ENCODE results near the gene LRIG3. TPM values are rescaled to one million over a fixed set of nuclear protein-coding genes. Genes with fewer than 3 reads are reported as not detected.

Gene LRIG3
- polyA plus RNA-seq, 1 of the 3 experiments (the other 2 are of a cell fraction): 0.03 TPM

- DNase-seq: no peak
- Histone ChIP-seq H3K4me3 (ENCODE audit: low read depth in 2 of 2, low read length in 1 of 2) (no peak overlapping the region), H3K9me2 (no peaks in the 10 kb centered on the region), H3K9ac (no peak overlapping the region), H3K27ac (ENCODE audit: low read depth in 2 of 2, low read length in 1 of 2) (no peak overlapping the region), H3K4me2 (no peak overlapping the region), H3K79me2 (ENCODE audit: insufficient read depth) (no peaks in the 10 kb centered on the region), H3K27me3 (ENCODE audit: insufficient read depth) (peaks cover 34% of the 10 kb centered on the region), H3K9me3 (no peaks in the 10 kb centered on the region), H2AFZ (ENCODE audit: low read depth) (no peak overlapping the region), H3K4me1 (ENCODE audit: control insufficient read depth in 1 of 2, insufficient read depth in 2 of 2, low read depth in 1 of 2, low read length in 1 of 2) (no peaks in the 10 kb centered on the region), H3F3A (replicated peaks; ENCODE audit: insufficient read depth) (no peaks in the 10 kb centered on the region), H3K36me3 (replicated peaks in 1 of 2; ENCODE audit: control insufficient read depth in 1 of 2, insufficient read depth in 2 of 2, low read length in 1 of 2) (no peaks in the 10 kb centered on the region), H4K20me1 (ENCODE audit: insufficient read depth) (no peaks in the 10 kb centered on the region)
- CTCF ChIA-PET: interaction anchor here (1.7 kb wide), 1 partner anchor 261 kb away, joined by 9 read pairs; no protein-coding TSS in a partner anchor
- no peak for TF ChIP-seq CTCF (IDR thresholded peaks at IDR 0.05)
- no peak for TF ChIP-seq IRF3 (IDR thresholded peaks at IDR 0.05; ENCODE audit: low read depth, low read length)
- no peak for TF ChIP-seq MEF2A (IDR thresholded peaks at IDR 0.05; ENCODE audit: borderline replicate concordance, low read depth)
- TF ChIP-seq YY1 (IDR thresholded peaks at IDR 0.05; ENCODE audit: low read depth): no peak
- WGBS (ENCODE audit: low lambda C conversion rate): 15% methylated on average over 6 of the region's 6 CpGs
- POLR2A ChIA-PET: no interaction called here
Measured at GRCh38 chr12:58889557-58889956, 30.7 kb downstream of the LRIG3 start.

DNA sequence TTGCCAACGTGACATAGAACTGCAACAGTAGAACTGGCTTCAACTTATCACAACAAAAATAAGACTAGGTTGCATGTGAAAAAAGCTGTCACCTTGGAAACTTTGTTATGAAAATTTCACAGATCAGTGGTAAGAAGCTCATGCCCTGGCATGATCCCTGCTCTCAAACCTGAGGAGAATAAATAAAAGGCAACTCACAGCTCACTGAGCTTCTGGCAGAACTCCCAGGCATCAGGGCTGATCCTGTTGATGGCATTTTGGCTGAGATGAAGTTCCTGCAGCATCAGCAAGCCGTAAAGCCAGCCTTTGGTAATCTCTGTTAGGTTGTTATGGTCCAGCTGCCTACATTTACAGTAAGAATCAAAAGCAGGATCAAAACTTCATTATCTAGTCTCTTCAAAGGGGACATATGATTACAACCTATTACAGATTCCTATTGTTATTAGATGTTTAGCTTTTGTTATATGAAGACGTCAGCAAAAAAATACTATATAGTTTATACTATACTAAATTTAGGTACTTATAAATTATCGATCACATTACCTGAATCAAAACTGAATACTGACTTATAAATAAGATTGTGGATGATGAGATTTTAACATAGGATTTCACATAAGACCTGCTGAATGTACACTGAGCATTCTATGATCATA lies 32.0 kb downstream of the LRIG3 start:
- ChIA-PET CTCF (no interaction called here), POLR2A (no interaction called here)
- H3K27ac ChIP-seq (ENCODE audit: low read depth in 2 of 2, low read length in 1 of 2): no peak overlapping the region
- no peak overlapping the region for H3K4me2 ChIP-seq
- H3K4me3 ChIP-seq (ENCODE audit: low read depth in 2 of 2, low read length in 1 of 2): no peak overlapping the region
- 15% methylated on average over 4 of the region's 4 CpGs for WGBS (ENCODE audit: low lambda C conversion rate)
- H3K27me3 ChIP-seq (ENCODE audit: insufficient read depth): peaks cover 37% of the 10 kb centered on the region
- H4K20me1 ChIP-seq (ENCODE audit: insufficient read depth): no peaks in the 10 kb centered on the region
- H3K36me3 ChIP-seq (replicated peaks in 1 of 2; ENCODE audit: control insufficient read depth in 1 of 2, insufficient read depth in 2 of 2, low read length in 1 of 2): no peaks in the 10 kb centered on the region
- no peaks in the 10 kb centered on the region for H3F3A ChIP-seq (replicated peaks; ENCODE audit: insufficient read depth)
- no peaks in the 10 kb centered on the region for H3K79me2 ChIP-seq (ENCODE audit: insufficient read depth)
- no peaks in the 10 kb centered on the region for H3K4me1 ChIP-seq (ENCODE audit: control insufficient read depth in 1 of 2, insufficient read depth in 2 of 2, low read depth in 1 of 2, low read length in 1 of 2)
- no peak for TF ChIP-seq GABPA (IDR thresholded peaks at IDR 0.05; ENCODE audit: low read depth)
- TF ChIP-seq RCOR1 (IDR thresholded peaks at IDR 0.05; ENCODE audit: low read length): no peak
- no peak for TF ChIP-seq MAX (IDR thresholded peaks at IDR 0.05; ENCODE audit: low read depth)
- no peak for TF ChIP-seq TAF1 (IDR thresholded peaks at IDR 0.05; ENCODE audit: borderline replicate concordance, low read depth, low read length)
- no peak for TF ChIP-seq EZH2phosphoT487 (IDR thresholded peaks at IDR 0.05; ENCODE audit: borderline replicate concordance, low read depth)
- TF ChIP-seq GATA2 (CRISPR knock-in tag; IDR thresholded peaks at IDR 0.05): no peak
- no peak for TF ChIP-seq MXI1 (IDR thresholded peaks at IDR 0.05; ENCODE audit: low read depth, low read length)
- no peak overlapping the region for H2AFZ ChIP-seq (ENCODE audit: low read depth)
- H3K9ac ChIP-seq: no peak overlapping the region
- no peaks in the 10 kb centered on the region for H3K9me2 ChIP-seq
- no peaks in the 10 kb centered on the region for H3K9me3 ChIP-seq
- DNase-seq: no peak

Data from SK-N-SH (cell line).